ENCODE results near the gene MCM3AP.

The MCM3AP gene

GRCh38 chr21:46210378-46211136 lies 74.9 kb downstream of the MCM3AP start:
- H3K4me3 ChIP-seq (ENCODE audit: low read depth, low read length), result no peak overlapping the region
- TF ChIP-seq CTCF (IDR thresholded peaks at IDR 0.05; ENCODE audit: low read depth, low read length), result no peak

GRCh38 chr21:46208761-46209721 lies 76.4 kb downstream of the MCM3AP start:
- TF ChIP-seq CTCF (IDR thresholded peaks at IDR 0.05; ENCODE audit: low read depth, low read length), result no peak
- H3K4me3 ChIP-seq (ENCODE audit: low read depth, low read length), result no peak overlapping the region

GRCh38 chr21:46207920-46208591 lies 77.4 kb downstream of the MCM3AP start:
- H3K4me3 ChIP-seq (ENCODE audit: low read depth, low read length), result no peak overlapping the region
- TF ChIP-seq CTCF (IDR thresholded peaks at IDR 0.05; ENCODE audit: low read depth, low read length), result no peak

- no peak overlapping the region for H3K4me3 ChIP-seq (ENCODE audit: low read depth, low read length)
- no peak for TF ChIP-seq CTCF (IDR thresholded peaks at IDR 0.05; ENCODE audit: low read depth, low read length)
Measured at GRCh38 chr21:46207006-46207919, 78.1 kb downstream of the MCM3AP start.

- no peak for TF ChIP-seq CTCF (IDR thresholded peaks at IDR 0.05; ENCODE audit: low read depth, low read length)
- no peak overlapping the region for H3K4me3 ChIP-seq (ENCODE audit: low read depth, low read length)
Measured at GRCh38 chr21:46206163-46207005, 79.0 kb downstream of the MCM3AP start.

GRCh38 chr21:46205766-46206162 lies 79.6 kb downstream of the MCM3AP start:
- no peak for TF ChIP-seq CTCF (IDR thresholded peaks at IDR 0.05; ENCODE audit: low read depth, low read length)

More at GRCh38 chr21:46205766-46206162, 79.6 kb downstream of the MCM3AP start:
- H3K4me3 ChIP-seq (ENCODE audit: low read depth, low read length), result no peak overlapping the region
